Tibial nerve (tissue), 4 donors: ENCODE measurements around the gene ATP8A1.

Experiments
- EP300 ChIP-seq, 2 donors: sonication (generic); formaldehyde crosslinking; IDR thresholded peaks; one replicate each; pipeline ENCODE4 v1.6.1; 2017; ENCODE audit warnings: antibody characterized with exemption in 2 of 2, mild to moderate bottlenecking in 1 of 2
- POLR2A ChIP-seq, 2 donors: fragments of 450-650 bp; IDR thresholded peaks; one replicate each; pipeline ENCODE4 v1.6.1; 2017; ENCODE audit warnings: antibody characterized with exemption in 2 of 2, mild to moderate bottlenecking in 2 of 2, moderate library complexity in 2 of 2
- TF ChIP-seq, protein P1 (sequence below), 5 experiments: fragments of 200-600 bp in 3 of 5; fragments of 450-650 bp in 2 of 5; sonication (generic) in 3 of 5; IDR thresholded peaks; one replicate each; pipeline ENCODE4 v1.5.1; 2016 to 2019; ENCODE audit warnings: antibody characterized with exemption in 5 of 5, mild to moderate bottlenecking in 3 of 5, moderate library complexity in 2 of 5

DNA sequence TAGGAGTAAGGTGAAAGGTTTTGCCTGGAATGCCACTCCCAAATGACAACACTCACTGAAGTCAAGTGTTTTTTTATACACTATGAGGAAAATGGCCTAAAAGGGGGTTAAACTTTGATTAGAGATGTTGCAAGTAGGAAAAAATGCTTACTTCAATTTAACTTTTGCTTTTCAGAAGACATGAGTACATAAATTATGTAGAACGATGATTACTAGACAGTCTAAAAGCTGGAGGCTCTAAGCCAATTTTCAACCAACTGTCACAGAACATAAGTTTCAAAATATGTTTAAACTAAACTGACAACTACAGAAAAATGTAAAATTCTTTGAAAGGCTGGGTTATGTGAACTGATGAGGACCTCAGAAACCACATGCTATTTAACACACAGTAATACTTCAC is 176.2 kb downstream of the ATP8A1 start:
- TF ChIP-seq EP300 (IDR thresholded peaks at IDR 0.05), result no peak
- TF ChIP-seq, protein P1, sequence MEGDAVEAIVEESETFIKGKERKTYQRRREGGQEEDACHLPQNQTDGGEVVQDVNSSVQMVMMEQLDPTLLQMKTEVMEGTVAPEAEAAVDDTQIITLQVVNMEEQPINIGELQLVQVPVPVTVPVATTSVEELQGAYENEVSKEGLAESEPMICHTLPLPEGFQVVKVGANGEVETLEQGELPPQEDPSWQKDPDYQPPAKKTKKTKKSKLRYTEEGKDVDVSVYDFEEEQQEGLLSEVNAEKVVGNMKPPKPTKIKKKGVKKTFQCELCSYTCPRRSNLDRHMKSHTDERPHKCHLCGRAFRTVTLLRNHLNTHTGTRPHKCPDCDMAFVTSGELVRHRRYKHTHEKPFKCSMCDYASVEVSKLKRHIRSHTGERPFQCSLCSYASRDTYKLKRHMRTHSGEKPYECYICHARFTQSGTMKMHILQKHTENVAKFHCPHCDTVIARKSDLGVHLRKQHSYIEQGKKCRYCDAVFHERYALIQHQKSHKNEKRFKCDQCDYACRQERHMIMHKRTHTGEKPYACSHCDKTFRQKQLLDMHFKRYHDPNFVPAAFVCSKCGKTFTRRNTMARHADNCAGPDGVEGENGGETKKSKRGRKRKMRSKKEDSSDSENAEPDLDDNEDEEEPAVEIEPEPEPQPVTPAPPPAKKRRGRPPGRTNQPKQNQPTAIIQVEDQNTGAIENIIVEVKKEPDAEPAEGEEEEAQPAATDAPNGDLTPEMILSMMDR (IDR thresholded peaks at IDR 0.05), result no peak
- TF ChIP-seq POLR2A (IDR thresholded peaks at IDR 0.05), result no peak
